ENCODE measurements around the gene MNT.

MNT gene

GRCh38 chr17:2399572-2400473, 1.0 kb downstream of the MNT start:
- peak; percentile 98 for DNase-seq (ENCODE audit: low read depth)
- peak overlapping the region; percentile 99 for H3K4me3 ChIP-seq (ENCODE audit: low read depth, low read length)
- TF ChIP-seq CTCF (conservative IDR thresholded peaks at IDR 0.05; ENCODE audit: low read depth, low read length): no peak

GRCh38 chr17:2398655-2399571, 1.9 kb downstream of the MNT start:
- TF ChIP-seq CTCF (conservative IDR thresholded peaks at IDR 0.05; ENCODE audit: low read depth, low read length): no peak
- DNase-seq (ENCODE audit: low read depth): peak; percentile 82

GRCh38 chr17:2398182-2398581, 2.7 kb downstream of the MNT start:
- peak overlapping the region; percentile 99 for H3K4me3 ChIP-seq (ENCODE audit: low read depth, low read length)
- TF ChIP-seq CTCF (conservative IDR thresholded peaks at IDR 0.05; ENCODE audit: low read depth, low read length): no peak
- DNase-seq (ENCODE audit: low read depth): no peak

More at GRCh38 chr17:2398655-2399571, 1.9 kb downstream of the MNT start:
- peak overlapping the region; percentile 99 for H3K4me3 ChIP-seq (ENCODE audit: low read depth, low read length)

- H3K4me3 ChIP-seq (ENCODE audit: low read depth, low read length): peak overlapping the region; percentile 47
- TF ChIP-seq CTCF (conservative IDR thresholded peaks at IDR 0.05; ENCODE audit: low read depth, low read length): no peak
- DNase-seq (ENCODE audit: low read depth): no peak
These were observed 3.4 kb downstream of the MNT start for GRCh38 chr17:2397247-2398171.

GRCh38 chr17:2396568-2397246, 4.2 kb downstream of the MNT start:
- TF ChIP-seq CTCF (conservative IDR thresholded peaks at IDR 0.05; ENCODE audit: low read depth, low read length): no peak
- H3K4me3 ChIP-seq (ENCODE audit: low read depth, low read length): peak overlapping the region; percentile 47

GRCh38 chr17:2396192-2396567, 4.7 kb downstream of the MNT start:
- peak overlapping the region; percentile 47 for H3K4me3 ChIP-seq (ENCODE audit: low read depth, low read length)
- TF ChIP-seq CTCF (conservative IDR thresholded peaks at IDR 0.05; ENCODE audit: low read depth, low read length): no peak
- DNase-seq (ENCODE audit: low read depth): no peak

More at GRCh38 chr17:2396568-2397246, 4.2 kb downstream of the MNT start:
- DNase-seq (ENCODE audit: low read depth): peak; percentile 99

All from choroid plexus epithelial cell (primary cell).